HG03460 (cell line): ENCODE data around the gene ROPN1L.

Source experiments
- ATAC-seq: cut with Tn5 transposase; IDR thresholded peaks from one replicate; pipeline ENCODE4 v1.9.1; 2021; ENCODE audit not compliant: unreplicated experiment

ROPN1L gene

GRCh38 chr5:10427201-10427600 lies 14.5 kb upstream of the ROPN1L start:
- no peak for ATAC-seq

GRCh38 chr5:10427978-10428377 lies 13.7 kb upstream of the ROPN1L start:
- no peak for ATAC-seq

- no peak for ATAC-seq
Observed at GRCh38 chr5:10431415-10431814, 10.3 kb upstream of the ROPN1L start.

- no peak for ATAC-seq
Observed at GRCh38 chr5:10432059-10433008, 9.3 kb upstream of the ROPN1L start.

GRCh38 chr5:10434392-10434791 lies 7.3 kb upstream of the ROPN1L start:
- no peak for ATAC-seq

- ATAC-seq = no peak
Observed at GRCh38 chr5:10438301-10438700, 3.4 kb upstream of the ROPN1L start.

GRCh38 chr5:10439692-10440091 lies 2.0 kb upstream of the ROPN1L start:
- ATAC-seq = no peak

- ATAC-seq = no peak
Observed at GRCh38 chr5:10440367-10440990, 1.2 kb upstream of the ROPN1L start.

- peak; percentile 39 for ATAC-seq
Observed at GRCh38 chr5:10441992-10442435, 335 bp downstream of the ROPN1L start.

GRCh38 chr5:10442576-10442975 lies 897 bp downstream of the ROPN1L start:
- no peak for ATAC-seq

- ATAC-seq = no peak
Observed at GRCh38 chr5:10445352-10445751, 3.7 kb downstream of the ROPN1L start.

- ATAC-seq = no peak
Observed at GRCh38 chr5:10446490-10446889, 4.8 kb downstream of the ROPN1L start.

- no peak for ATAC-seq
Observed at GRCh38 chr5:10447041-10447440, 5.4 kb downstream of the ROPN1L start.

- ATAC-seq = no peak
Observed at GRCh38 chr5:10448754-10449360, 7.2 kb downstream of the ROPN1L start.

GRCh38 chr5:10451137-10451824 lies 9.6 kb downstream of the ROPN1L start:
- no peak for ATAC-seq

- peak; percentile 74 for ATAC-seq
Observed at GRCh38 chr5:10452768-10453331, 11.2 kb downstream of the ROPN1L start.

GRCh38 chr5:10453545-10453944 lies 11.9 kb downstream of the ROPN1L start:
- ATAC-seq = no peak

- ATAC-seq = no peak
Observed at GRCh38 chr5:10454591-10455276, 13.1 kb downstream of the ROPN1L start.

- ATAC-seq = no peak
Observed at GRCh38 chr5:10455277-10455670, 13.6 kb downstream of the ROPN1L start.
